Activated T-helper 2 cell treated with anti-CD3 and anti-CD28 coated beads, Interferon-gamma antibody, Interleukin-2, Interleukin-4, amounts not matched to agents 10 μg/mL and 5 μg/mL and 100 μg/mL, durations not matched to agents 14 hours and 24 hours and 36 hours (primary cell): ENCODE data around the gene C3. TPM values are rescaled to one million over a fixed set of nuclear protein-coding genes. Genes with fewer than 3 reads are reported as not detected.
"Not testable (repeated sequence)": the region's sequence is repeated elsewhere in the genome, so short reads cannot be mapped to it uniquely, and the experiment has no call there.

ENCODE experiments used
- DNase-seq: peaks from one replicate; pipeline ENCODE4 v3.0.0; 2021; ENCODE audit warnings: low spot score
- H3K27ac Mint-ChIP-seq: one replicate; pipeline ENCODE4 v1.8.0; 2021; ENCODE audit warnings: mixed read lengths
- H3K27me3 Mint-ChIP-seq: one replicate; pipeline ENCODE4 v1.8.0; 2021; ENCODE audit warnings: low read depth, mixed read lengths
- H3K36me3 Mint-ChIP-seq: one replicate; pipeline ENCODE4 v1.8.0; 2021; ENCODE audit warnings: low read depth, mixed read lengths
- H3K4me1 Mint-ChIP-seq: one replicate; pipeline ENCODE4 v1.8.0; 2021; ENCODE audit warnings: low read depth, mixed read lengths
- H3K4me3 Mint-ChIP-seq: one replicate; pipeline ENCODE4 v1.8.0; 2021; ENCODE audit warnings: low read depth, mild to moderate bottlenecking, moderate library complexity, mixed read lengths
- H3K9me3 Mint-ChIP-seq: one replicate; pipeline ENCODE4 v1.8.0; 2021; ENCODE audit warnings: mixed read lengths
- intact Hi-C: fragments of 100-400 bp; cut with micrococcal nuclease; formaldehyde crosslinking; loops from one replicate; pipeline ENCODE4 v1.15.1; 2023
- total RNA-seq: library from RNA; stranded (reverse); gene quantifications from 2 replicates; pipeline ENCODE4 v1.2.3, GENCODE V29; 2022

Gene C3
- total RNA-seq, 1 donor from 2014 or later = 4.4 TPM

GRCh38 chr19:6712692-6713670, 7.5 kb downstream of the C3 start:
- Mint-ChIP-seq H3K4me1 (peaks cover 9% of the 10 kb centered on the region), H3K27ac (no peak overlapping the region), H3K9me3 (no peaks in the 10 kb centered on the region), H3K4me3 (no peak overlapping the region), H3K27me3 (peaks cover 32% of the 10 kb centered on the region), H3K36me3 (no peaks in the 10 kb centered on the region)
- intact Hi-C loops = no loop called here
- no peak for DNase-seq

- H3K9me3 Mint-ChIP-seq = no peaks in the 10 kb centered on the region
- intact Hi-C loops = no loop called here
- no peak overlapping the region for H3K27ac Mint-ChIP-seq
- H3K4me3 Mint-ChIP-seq = no peak overlapping the region
- peaks cover 32% of the 10 kb centered on the region for H3K27me3 Mint-ChIP-seq
- no peaks in the 10 kb centered on the region for H3K36me3 Mint-ChIP-seq
- peaks cover 3% of the 10 kb centered on the region for H3K4me1 Mint-ChIP-seq
- DNase-seq = no peak
Observed at GRCh38 chr19:6712231-6712630, 8.2 kb downstream of the C3 start.

GRCh38 chr19:6711605-6712004, 8.8 kb downstream of the C3 start:
- Mint-ChIP-seq H3K4me3 (no peak overlapping the region), H3K9me3 (no peaks in the 10 kb centered on the region), H3K4me1 (peaks cover 3% of the 10 kb centered on the region), H3K27ac (no peak overlapping the region), H3K27me3 (peaks cover 32% of the 10 kb centered on the region), H3K36me3 (no peaks in the 10 kb centered on the region)
- intact Hi-C loops = no loop called here
- no peak for DNase-seq

- Mint-ChIP-seq H3K36me3 (no peaks in the 10 kb centered on the region), H3K9me3 (no peaks in the 10 kb centered on the region), H3K4me3 (no peak overlapping the region), H3K4me1 (peaks cover 3% of the 10 kb centered on the region), H3K27me3 (peaks cover 30% of the 10 kb centered on the region), H3K27ac (no peak overlapping the region)
- intact Hi-C loops = no loop called here
- DNase-seq = no peak
Observed at GRCh38 chr19:6711078-6711361, 9.4 kb downstream of the C3 start.

- Mint-ChIP-seq H3K4me3 (no peak overlapping the region), H3K9me3 (no peaks in the 10 kb centered on the region), H3K27ac (no peak overlapping the region), H3K27me3 (peaks cover 30% of the 10 kb centered on the region), H3K36me3 (no peaks in the 10 kb centered on the region), H3K4me1 (peaks cover 3% of the 10 kb centered on the region)
- no peak for DNase-seq
- intact Hi-C loops = no loop called here
Observed at GRCh38 chr19:6710273-6711077, 10.0 kb downstream of the C3 start.

- Mint-ChIP-seq H3K27me3 (peaks cover 30% of the 10 kb centered on the region), H3K9me3 (no peaks in the 10 kb centered on the region), H3K4me1 (peaks cover 3% of the 10 kb centered on the region), H3K4me3 (no peak overlapping the region), H3K27ac (no peak overlapping the region), H3K36me3 (no peaks in the 10 kb centered on the region)
- intact Hi-C loops = no loop called here
- no peak for DNase-seq
Observed at GRCh38 chr19:6709549-6709948, 10.9 kb downstream of the C3 start.

GRCh38 chr19:6708913-6709312, 11.5 kb downstream of the C3 start:
- H3K4me3 Mint-ChIP-seq, intact Hi-C loops, H3K36me3 Mint-ChIP-seq, H3K9me3 Mint-ChIP-seq, H3K27ac Mint-ChIP-seq, H3K4me1 Mint-ChIP-seq, DNase-seq: not testable (repeated sequence)
- H3K27me3 Mint-ChIP-seq = peaks cover 30% of the 10 kb centered on the region

- H3K27ac Mint-ChIP-seq = no peak overlapping the region
- H3K9me3 Mint-ChIP-seq = no peaks in the 10 kb centered on the region
- no peak overlapping the region for H3K4me3 Mint-ChIP-seq
- no peak for DNase-seq
- H3K27me3 Mint-ChIP-seq = peaks cover 30% of the 10 kb centered on the region
- peaks cover 3% of the 10 kb centered on the region for H3K4me1 Mint-ChIP-seq
- no peaks in the 10 kb centered on the region for H3K36me3 Mint-ChIP-seq
- intact Hi-C loops = no loop called here
Observed at GRCh38 chr19:6708346-6708745, 12.1 kb downstream of the C3 start.

- no peaks in the 10 kb centered on the region for H3K36me3 Mint-ChIP-seq
- intact Hi-C loops = no loop called here
- peaks cover 3% of the 10 kb centered on the region for H3K4me1 Mint-ChIP-seq
- no peak overlapping the region for H3K4me3 Mint-ChIP-seq
- no peak overlapping the region for H3K27ac Mint-ChIP-seq
- no peaks in the 10 kb centered on the region for H3K9me3 Mint-ChIP-seq
- DNase-seq = no peak
- peaks cover 30% of the 10 kb centered on the region for H3K27me3 Mint-ChIP-seq
Observed at GRCh38 chr19:6707658-6708018, 12.8 kb downstream of the C3 start.

GRCh38 chr19:6707011-6707657, 13.3 kb downstream of the C3 start:
- no peak for DNase-seq
- H3K36me3 Mint-ChIP-seq = no peaks in the 10 kb centered on the region
- no peak overlapping the region for H3K27ac Mint-ChIP-seq
- H3K4me3 Mint-ChIP-seq = no peak overlapping the region
- peaks cover 30% of the 10 kb centered on the region for H3K27me3 Mint-ChIP-seq
- H3K9me3 Mint-ChIP-seq = no peaks in the 10 kb centered on the region
- intact Hi-C loops = no loop called here
- peaks cover 3% of the 10 kb centered on the region for H3K4me1 Mint-ChIP-seq

- intact Hi-C loops = no loop called here
- H3K27ac Mint-ChIP-seq = no peak overlapping the region
- H3K27me3 Mint-ChIP-seq = peaks cover 30% of the 10 kb centered on the region
- H3K9me3 Mint-ChIP-seq = no peaks in the 10 kb centered on the region
- no peaks in the 10 kb centered on the region for H3K36me3 Mint-ChIP-seq
- DNase-seq = no peak
- peaks cover 3% of the 10 kb centered on the region for H3K4me1 Mint-ChIP-seq
- no peak overlapping the region for H3K4me3 Mint-ChIP-seq
Observed at GRCh38 chr19:6706633-6706958, 13.9 kb downstream of the C3 start.

GRCh38 chr19:6705931-6706632, 14.4 kb downstream of the C3 start:
- Mint-ChIP-seq H3K9me3 (no peaks in the 10 kb centered on the region), H3K27ac (no peak overlapping the region), H3K4me3 (no peak overlapping the region), H3K4me1 (peaks cover 3% of the 10 kb centered on the region), H3K36me3 (no peaks in the 10 kb centered on the region), H3K27me3 (peaks cover 28% of the 10 kb centered on the region)
- intact Hi-C loops = no loop called here
- no peak for DNase-seq
